GM12878 (cell line): ENCODE measurements around the gene GPC3. TPM values are rescaled to one million over a fixed set of nuclear protein-coding genes. Genes with fewer than 3 reads are reported as not detected.

Experiments used
- ATAC-seq: fragments of 200-7000 bp; cut with Tn5 transposase; 3 replicates; pipeline ENCODE4 v1.9.1; 2020; ENCODE audit warnings: mild to moderate bottlenecking, moderate library complexity
- BruUV-seq: library from RNA; stranded (reverse); fragments of 400-500 nt; replicated peaks from 2 replicates; lab custom pipeline; 2021; lab: Mats Ljungman, UMichigan
- CTCF ChIA-PET: fragments of 300-600 bp; sonication (Branson Sonifier 250); formaldehyde crosslinking; extraction: SDS; loops from one replicate; lab custom pipeline; 2021; ENCODE audit warnings: inconsistent platforms; lab: Yijun Ruan, JAX
- POLR2A ChIA-PET: fragments of 350-600 bp; formaldehyde crosslinking; extraction: SDS; loops from one replicate; lab custom pipeline; 2021; ENCODE audit warnings: inconsistent platforms; lab: Charles Lee
- RAD21 ChIA-PET: fragments of 300-600 bp; sonication (Branson Sonifier 250); formaldehyde crosslinking; loops from one replicate; lab custom pipeline; 2023; ENCODE audit warnings: antibody characterized with exemption; ENCODE audit not compliant: unreplicated experiment; lab: Charles Lee
- SMC1A ChIA-PET: fragments of 300-600 bp; sonication (Branson Sonifier 250); formaldehyde crosslinking; loops from one replicate; lab custom pipeline; 2023; ENCODE audit not compliant: unreplicated experiment, uncharacterized antibody; lab: Charles Lee
- DNase-seq: peaks from one replicate; pipeline ENCODE4 v3.0.0-alpha.2; 2011; ENCODE audit warnings: low read depth, low spot score
- FAIRE-seq: peaks from 3 replicates; lab custom pipeline; 2011; peaks lifted over from hg19 to GRCh38; lab: Jason Lieb, UNC
- H2AFZ ChIP-seq: 2 replicates; pipeline ENCODE4 v1.6.0; 2011; ENCODE audit warnings: low read depth, low read length, control low read depth; ENCODE audit not compliant: control insufficient read depth
- H3K27ac ChIP-seq: 2 replicates; pipeline ENCODE4 v1.5.1; 2011; ENCODE audit warnings: control low read depth; ENCODE audit not compliant: control insufficient read depth, insufficient read depth
- H3K27me3 ChIP-seq, 2 experiments: replicated peaks in 1 of 2; 2 replicates each; pipeline versions ENCODE4 v1.6.0 to v1.6.1; 2011; ENCODE audit warnings: low read length in 1 of 2; ENCODE audit not compliant: control insufficient read depth in 2 of 2, insufficient read depth in 2 of 2
- H3K36me3 ChIP-seq, 2 experiments: 2 replicates each; pipeline ENCODE4 v1.5.1; 2011; ENCODE audit warnings: low read length in 1 of 2; ENCODE audit not compliant: control insufficient read depth in 2 of 2, insufficient read depth in 2 of 2
- H3K4me1 ChIP-seq: 2 replicates; pipeline ENCODE4 v1.6.1; 2011; ENCODE audit warnings: mild to moderate bottlenecking, low read length, moderate library complexity, mixed read lengths; ENCODE audit not compliant: control insufficient read depth, insufficient read depth
- H3K4me2 ChIP-seq: 2 replicates; pipeline ENCODE4 v1.6.0; 2011; ENCODE audit warnings: control low read depth; ENCODE audit not compliant: control insufficient read depth, insufficient read depth
- H3K4me3 ChIP-seq: fragments of 200-600 bp; sonication (generic); 2 replicates; pipeline ENCODE4 v1.5.1; 2016
- H3K79me2 ChIP-seq: 2 replicates; pipeline ENCODE4 v1.6.0; 2011; ENCODE audit warnings: low read length; ENCODE audit not compliant: control insufficient read depth, insufficient read depth
- H3K9ac ChIP-seq: 2 replicates; pipeline ENCODE4 v1.8.0; 2011; ENCODE audit warnings: low read length, control low read depth, mixed read lengths; ENCODE audit not compliant: control insufficient read depth, insufficient read depth
- H3K9me3 ChIP-seq: replicated peaks from 3 replicates; pipeline ENCODE4 v1.5.1; 2011; ENCODE audit warnings: mild to moderate bottlenecking, low read length; ENCODE audit not compliant: control insufficient read depth, insufficient read depth
- H4K20me1 ChIP-seq: 2 replicates; pipeline ENCODE4 v1.6.0; 2011; ENCODE audit not compliant: control insufficient read depth, insufficient read depth
- CREB1 ChIP-seq: IDR thresholded peaks from 2 replicates; pipeline ENCODE4 v1.6.1; 2012; ENCODE audit warnings: low read depth, mild to moderate bottlenecking, inconsistent platforms
- GATAD2B ChIP-seq: fragments of 450-650 bp; conservative IDR thresholded peaks from 2 replicates; pipeline ENCODE4 v1.6.1; 2017; ENCODE audit warnings: low read depth, mild to moderate bottlenecking, moderate library complexity
- JUNB ChIP-seq: IDR thresholded peaks from 2 replicates; pipeline ENCODE4 v1.6.1; 2016; ENCODE audit warnings: antibody characterized with exemption, mild to moderate bottlenecking
- NFIC ChIP-seq: IDR thresholded peaks from 2 replicates; pipeline ENCODE4 v1.6.1; 2012; ENCODE audit warnings: low read depth, mild to moderate bottlenecking, inconsistent platforms, low read length, moderate library complexity
- PML ChIP-seq: IDR thresholded peaks from 2 replicates; pipeline ENCODE4 v1.6.1; 2012; ENCODE audit warnings: low read length, inconsistent platforms
- YY1 ChIP-seq: IDR thresholded peaks from 2 replicates; pipeline ENCODE4 v1.6.1; 2011; ENCODE audit warnings: low read depth, mild to moderate bottlenecking, low read length
- ZNF207 ChIP-seq: fragments of 450-650 bp; IDR thresholded peaks from 2 replicates; pipeline ENCODE4 v1.6.1; 2014; ENCODE audit warnings: antibody characterized with exemption, mild to moderate bottlenecking, borderline replicate concordance
- WGBS: methylation state at CpG from one replicate; pipeline ENCODE4 v1.1.6; 2016; ENCODE audit warnings: low lambda C conversion rate; ENCODE audit not compliant: insufficient replicate concordance, insufficient coverage; ENCODE audit errors: missing lambda C conversion rate; 5-methylcytosine and 5-hydroxymethylcytosine counted together
- in situ Hi-C: fragments of 300-500 bp; cut with MboI; formaldehyde crosslinking; loops from 9 replicates; pipeline ENCODE4 v1.14.3; 2018; ENCODE audit warnings: mixed read lengths
- intact Hi-C: fragments of 100-400 bp; cut with micrococcal nuclease; formaldehyde crosslinking; loops from one replicate; pipeline ENCODE4 v1.14.2; 2022; ENCODE audit not compliant: unreplicated experiment
- polyA plus RNA-seq, 11 experiments: library from polyadenylated mRNA; depleted of rRNA in 4 of 11; unstranded in 6 of 11; stranded (reverse) in 5 of 11; fragments of >200 nt; fragmentation: Nextera tagmentation in 4 of 11; fragmentation: Illumina TruSeq in 1 of 11; extraction: Ambion mirVana in 4 of 11; extraction: Trizol in 1 of 11; gene quantifications; 1 replicate in 1 of 11; 2 replicates in 10 of 11; pipeline versions ENCODE4 v1.2.1 to v1.2.3, GENCODE V29; 2011 to 2016; ENCODE audit warnings: inconsistent platforms in 2 of 11, missing spikeins in 2 of 11, low read depth in 1 of 11
- total RNA-seq, 4 experiments: library from RNA; depleted of rRNA in 3 of 4; stranded (reverse); fragments of >200 nt in 3 of 4; fragmentation: Illumina TruSeq in 1 of 4; extraction: Trizol in 1 of 4; gene quantifications; 2 replicates each; pipeline versions ENCODE4 v1.2.1 to v1.2.3, GENCODE V29; 2013 to 2021
- TF ChIP-seq, protein P1 (sequence below): IDR thresholded peaks from 2 replicates; pipeline ENCODE4 v1.6.1; 2012; ENCODE audit warnings: improper control_type of control experiment, low read depth, low read length; ENCODE audit not compliant: insufficient replicate concordance

Gene GPC3
- total and polyA plus RNA-seq, 10 of the 15 experiments (the other 5 are each of a cell fraction or from before 2014, with no cell fraction given): 0.09 to 0.82 TPM; not detected in 8

DNA sequence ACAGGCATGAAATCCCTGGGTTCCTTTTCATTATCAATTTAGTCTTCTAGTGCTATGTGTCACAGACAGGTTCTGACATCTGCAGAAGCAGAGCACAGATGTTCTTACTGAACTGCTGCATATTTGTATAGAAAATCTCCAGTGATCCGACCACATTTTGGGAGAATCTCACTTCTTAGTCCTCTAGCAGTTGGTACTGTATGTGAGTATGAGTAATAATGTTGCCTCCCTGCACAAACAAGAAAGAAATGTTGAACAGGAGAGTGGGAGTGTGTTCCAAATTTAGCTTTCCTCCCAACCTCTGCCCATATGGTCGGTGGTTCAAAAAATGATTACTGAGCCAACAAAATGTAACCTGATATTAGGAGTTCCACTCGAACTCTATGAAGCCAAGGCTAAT lies 404.8 kb downstream of the GPC3 start:
- WGBS: 10% methylated on average over 3 of the region's 3 CpGs
- Histone ChIP-seq H3K79me2 (no peaks in the 10 kb centered on the region), H3K4me2 (no peak overlapping the region), H3K36me3 (no peaks in the 10 kb centered on the region), H3K9ac (no peak overlapping the region), H4K20me1 (no peaks in the 10 kb centered on the region), H3K27me3 (no peaks in the 10 kb centered on the region), H3K4me1 (no peaks in the 10 kb centered on the region), H3K4me3 (no peak overlapping the region), H3K27ac (no peak overlapping the region), H3K9me3 (no peaks in the 10 kb centered on the region), H2AFZ (no peak overlapping the region)
- POLR2A ChIA-PET: no interaction called here
- in situ Hi-C loops (no loop called here), intact Hi-C loops (no loop called here)
- BruUV-seq: no TSS peak
- CTCF ChIA-PET: interaction anchor here (1.2 kb wide), 1 partner anchor 262 kb away, joined by 3 read pairs; no protein-coding TSS in a partner anchor
- RAD21 ChIA-PET: no interaction called here
- SMC1A ChIA-PET: interaction anchor here (1.3 to 1.6 kb wide), 2 partner anchors 13 to 18 kb away, joined by 3 to 4 read pairs; no protein-coding TSS in a partner anchor
- ATAC-seq: no peak
- TF ChIP-seq, protein P1, sequence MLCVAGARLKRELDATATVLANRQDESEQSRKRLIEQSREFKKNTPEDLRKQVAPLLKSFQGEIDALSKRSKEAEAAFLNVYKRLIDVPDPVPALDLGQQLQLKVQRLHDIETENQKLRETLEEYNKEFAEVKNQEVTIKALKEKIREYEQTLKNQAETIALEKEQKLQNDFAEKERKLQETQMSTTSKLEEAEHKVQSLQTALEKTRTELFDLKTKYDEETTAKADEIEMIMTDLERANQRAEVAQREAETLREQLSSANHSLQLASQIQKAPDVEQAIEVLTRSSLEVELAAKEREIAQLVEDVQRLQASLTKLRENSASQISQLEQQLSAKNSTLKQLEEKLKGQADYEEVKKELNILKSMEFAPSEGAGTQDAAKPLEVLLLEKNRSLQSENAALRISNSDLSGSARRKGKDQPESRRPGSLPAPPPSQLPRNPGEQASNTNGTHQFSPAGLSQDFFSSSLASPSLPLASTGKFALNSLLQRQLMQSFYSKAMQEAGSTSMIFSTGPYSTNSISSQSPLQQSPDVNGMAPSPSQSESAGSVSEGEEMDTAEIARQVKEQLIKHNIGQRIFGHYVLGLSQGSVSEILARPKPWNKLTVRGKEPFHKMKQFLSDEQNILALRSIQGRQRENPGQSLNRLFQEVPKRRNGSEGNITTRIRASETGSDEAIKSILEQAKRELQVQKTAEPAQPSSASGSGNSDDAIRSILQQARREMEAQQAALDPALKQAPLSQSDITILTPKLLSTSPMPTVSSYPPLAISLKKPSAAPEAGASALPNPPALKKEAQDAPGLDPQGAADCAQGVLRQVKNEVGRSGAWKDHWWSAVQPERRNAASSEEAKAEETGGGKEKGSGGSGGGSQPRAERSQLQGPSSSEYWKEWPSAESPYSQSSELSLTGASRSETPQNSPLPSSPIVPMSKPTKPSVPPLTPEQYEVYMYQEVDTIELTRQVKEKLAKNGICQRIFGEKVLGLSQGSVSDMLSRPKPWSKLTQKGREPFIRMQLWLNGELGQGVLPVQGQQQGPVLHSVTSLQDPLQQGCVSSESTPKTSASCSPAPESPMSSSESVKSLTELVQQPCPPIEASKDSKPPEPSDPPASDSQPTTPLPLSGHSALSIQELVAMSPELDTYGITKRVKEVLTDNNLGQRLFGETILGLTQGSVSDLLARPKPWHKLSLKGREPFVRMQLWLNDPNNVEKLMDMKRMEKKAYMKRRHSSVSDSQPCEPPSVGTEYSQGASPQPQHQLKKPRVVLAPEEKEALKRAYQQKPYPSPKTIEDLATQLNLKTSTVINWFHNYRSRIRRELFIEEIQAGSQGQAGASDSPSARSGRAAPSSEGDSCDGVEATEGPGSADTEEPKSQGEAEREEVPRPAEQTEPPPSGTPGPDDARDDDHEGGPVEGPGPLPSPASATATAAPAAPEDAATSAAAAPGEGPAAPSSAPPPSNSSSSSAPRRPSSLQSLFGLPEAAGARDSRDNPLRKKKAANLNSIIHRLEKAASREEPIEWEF: no peak
- no peak for TF ChIP-seq CREB1
- no peak for TF ChIP-seq YY1
- TF ChIP-seq GATAD2B: no peak
- no peak for TF ChIP-seq JUNB
- TF ChIP-seq ZNF207: no peak
- no peak for TF ChIP-seq NFIC
- TF ChIP-seq PML: no peak
- DNase-seq: no peak
- no peak for FAIRE-seq
